ENCODE data around the gene COPB1. TPM values are rescaled to one million over a fixed set of nuclear protein-coding genes. Genes with fewer than 3 reads are reported as not detected.
A peak's percentile ranks its signal among the peaks of the same experiment; 100 is the strongest.

Gene COPB1
- total RNA-seq, 1 donor from 2014 or later: 59.9 TPM

DNA sequence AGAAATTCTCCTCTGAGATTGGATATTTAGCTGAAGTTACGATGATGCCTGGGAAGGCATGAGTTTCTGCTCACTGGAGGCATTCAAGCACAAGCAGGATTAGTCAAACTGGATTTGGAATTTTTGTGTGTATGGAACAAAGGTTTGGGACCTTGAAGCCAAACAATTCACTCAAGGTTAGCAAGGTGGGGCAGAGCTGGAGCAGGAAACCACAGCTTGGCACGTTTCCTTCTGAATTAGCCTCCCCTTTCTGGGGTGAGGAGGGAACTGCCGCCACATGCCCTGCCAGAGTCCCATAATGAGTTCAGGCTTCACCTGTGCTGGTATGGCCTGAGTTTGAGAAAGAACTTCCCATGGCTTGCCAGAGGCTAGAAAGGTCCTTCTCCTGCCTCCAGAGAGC lies 89.7 kb downstream of the COPB1 start:
- no peak overlapping the region for H3K27ac ChIP-seq
- peaks cover 11% of the 10 kb centered on the region for H3K4me1 ChIP-seq
- H3K27me3 ChIP-seq: no peaks in the 10 kb centered on the region
- H3K4me3 ChIP-seq: no peak overlapping the region
- DNase-seq (ENCODE audit: extremely low spot score in 2 of 2): peak in 1 of 2 donors; percentile 31
- TF ChIP-seq, protein P1, sequence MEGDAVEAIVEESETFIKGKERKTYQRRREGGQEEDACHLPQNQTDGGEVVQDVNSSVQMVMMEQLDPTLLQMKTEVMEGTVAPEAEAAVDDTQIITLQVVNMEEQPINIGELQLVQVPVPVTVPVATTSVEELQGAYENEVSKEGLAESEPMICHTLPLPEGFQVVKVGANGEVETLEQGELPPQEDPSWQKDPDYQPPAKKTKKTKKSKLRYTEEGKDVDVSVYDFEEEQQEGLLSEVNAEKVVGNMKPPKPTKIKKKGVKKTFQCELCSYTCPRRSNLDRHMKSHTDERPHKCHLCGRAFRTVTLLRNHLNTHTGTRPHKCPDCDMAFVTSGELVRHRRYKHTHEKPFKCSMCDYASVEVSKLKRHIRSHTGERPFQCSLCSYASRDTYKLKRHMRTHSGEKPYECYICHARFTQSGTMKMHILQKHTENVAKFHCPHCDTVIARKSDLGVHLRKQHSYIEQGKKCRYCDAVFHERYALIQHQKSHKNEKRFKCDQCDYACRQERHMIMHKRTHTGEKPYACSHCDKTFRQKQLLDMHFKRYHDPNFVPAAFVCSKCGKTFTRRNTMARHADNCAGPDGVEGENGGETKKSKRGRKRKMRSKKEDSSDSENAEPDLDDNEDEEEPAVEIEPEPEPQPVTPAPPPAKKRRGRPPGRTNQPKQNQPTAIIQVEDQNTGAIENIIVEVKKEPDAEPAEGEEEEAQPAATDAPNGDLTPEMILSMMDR (IDR thresholded peaks at IDR 0.05): no peak
- TF ChIP-seq POLR2A (IDR thresholded peaks at IDR 0.05) (no peak), POLR2AphosphoS5 (IDR thresholded peaks at IDR 0.05; ENCODE audit: insufficient read depth in 1 of 2, low read depth in 1 of 2) (no peak)
- intact Hi-C loops (cut with DNase I): no loop called here
- no peaks in the 10 kb centered on the region for H3K9me3 ChIP-seq
- no peaks in the 10 kb centered on the region for H3K36me3 ChIP-seq

DNA sequence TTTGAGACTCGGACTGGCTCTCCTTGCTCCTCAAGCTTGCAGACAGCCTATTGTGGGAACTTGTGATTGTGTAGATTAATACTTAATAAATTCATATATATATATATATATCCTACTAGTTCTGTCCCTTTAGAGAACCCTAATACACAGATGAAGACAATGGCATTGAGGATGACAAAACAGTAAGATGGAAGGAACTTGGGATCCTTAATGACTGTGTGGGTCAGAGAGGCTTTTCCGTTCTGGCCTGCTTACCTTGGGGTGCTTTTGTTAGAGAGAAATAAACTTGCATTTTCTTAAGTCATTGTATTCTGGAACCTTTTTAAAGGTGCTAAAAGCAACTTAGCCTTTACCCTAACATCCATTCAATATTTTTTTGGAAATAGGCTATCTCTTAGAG lies 91.0 kb downstream of the COPB1 start:
- DNase-seq (ENCODE audit: extremely low spot score in 2 of 2): no peak
- Histone ChIP-seq H3K4me3 (no peak overlapping the region), H3K9me3 (no peaks in the 10 kb centered on the region), H3K36me3 (no peaks in the 10 kb centered on the region), H3K4me1 (peaks cover 11% of the 10 kb centered on the region), H3K27ac (no peak overlapping the region), H3K27me3 (no peaks in the 10 kb centered on the region)
- intact Hi-C loops (cut with DNase I): no loop called here
- TF ChIP-seq POLR2A (IDR thresholded peaks at IDR 0.05) (no peak), POLR2AphosphoS5 (IDR thresholded peaks at IDR 0.05; ENCODE audit: insufficient read depth in 1 of 2, low read depth in 1 of 2) (no peak)
- TF ChIP-seq, protein P1 (IDR thresholded peaks at IDR 0.05): no peak

Small RNA genes lying within 50 kb of the gene (small RNA-seq; reads per million reads assigned to genes)
- gene RNU7-49P: not detected

Other genes starting within 250 kb of the COPB1 start
- gene RRAS2, start 140.6 kb downstream of the COPB1 start, total RNA-seq: 32.7 TPM
- gene PSMA1, start 20.6 kb upstream of the COPB1 start, total RNA-seq: 72.4 TPM
- gene PDE3B, start 144.0 kb upstream of the COPB1 start, total RNA-seq: 10.1 TPM

Measured in vagina (tissue), 2 donors.